AG09319 (cell line): ENCODE data around the gene CTIF.
A peak's percentile ranks its signal among the peaks of the same experiment; 100 is the strongest.

Experiments used
- DNase-seq: peaks from one replicate; pipeline ENCODE4 v3.0.0-alpha.2; 2010; ENCODE audit warnings: low read depth; ENCODE audit errors: extremely low read depth
- TF ChIP-seq, protein P1 (sequence below): IDR thresholded peaks from 2 replicates; pipeline ENCODE4 v1.5.1; 2011; ENCODE audit warnings: low read depth, mild to moderate bottlenecking, inconsistent platforms, low read length, moderate library complexity

Gene CTIF

DNA sequence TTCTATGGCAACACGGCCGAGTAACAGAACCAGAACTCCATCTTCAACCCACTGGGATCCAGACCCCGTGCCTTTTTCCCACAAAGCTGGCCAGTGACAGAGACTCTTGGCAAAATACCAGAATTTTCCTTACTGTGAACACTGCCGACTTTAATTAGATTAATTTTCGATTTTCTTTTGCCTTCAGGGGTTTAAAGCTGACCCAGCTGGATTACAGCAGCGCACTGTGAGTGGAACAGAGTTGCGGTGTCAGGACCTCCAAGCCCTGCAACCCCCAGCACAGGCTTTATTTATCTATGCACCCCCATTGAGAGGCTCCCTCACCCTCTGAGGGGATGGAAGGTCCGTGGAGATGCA lies 36.4 kb downstream of the CTIF start:
- no peak for DNase-seq
- TF ChIP-seq, protein P1, sequence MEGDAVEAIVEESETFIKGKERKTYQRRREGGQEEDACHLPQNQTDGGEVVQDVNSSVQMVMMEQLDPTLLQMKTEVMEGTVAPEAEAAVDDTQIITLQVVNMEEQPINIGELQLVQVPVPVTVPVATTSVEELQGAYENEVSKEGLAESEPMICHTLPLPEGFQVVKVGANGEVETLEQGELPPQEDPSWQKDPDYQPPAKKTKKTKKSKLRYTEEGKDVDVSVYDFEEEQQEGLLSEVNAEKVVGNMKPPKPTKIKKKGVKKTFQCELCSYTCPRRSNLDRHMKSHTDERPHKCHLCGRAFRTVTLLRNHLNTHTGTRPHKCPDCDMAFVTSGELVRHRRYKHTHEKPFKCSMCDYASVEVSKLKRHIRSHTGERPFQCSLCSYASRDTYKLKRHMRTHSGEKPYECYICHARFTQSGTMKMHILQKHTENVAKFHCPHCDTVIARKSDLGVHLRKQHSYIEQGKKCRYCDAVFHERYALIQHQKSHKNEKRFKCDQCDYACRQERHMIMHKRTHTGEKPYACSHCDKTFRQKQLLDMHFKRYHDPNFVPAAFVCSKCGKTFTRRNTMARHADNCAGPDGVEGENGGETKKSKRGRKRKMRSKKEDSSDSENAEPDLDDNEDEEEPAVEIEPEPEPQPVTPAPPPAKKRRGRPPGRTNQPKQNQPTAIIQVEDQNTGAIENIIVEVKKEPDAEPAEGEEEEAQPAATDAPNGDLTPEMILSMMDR = no peak

DNA sequence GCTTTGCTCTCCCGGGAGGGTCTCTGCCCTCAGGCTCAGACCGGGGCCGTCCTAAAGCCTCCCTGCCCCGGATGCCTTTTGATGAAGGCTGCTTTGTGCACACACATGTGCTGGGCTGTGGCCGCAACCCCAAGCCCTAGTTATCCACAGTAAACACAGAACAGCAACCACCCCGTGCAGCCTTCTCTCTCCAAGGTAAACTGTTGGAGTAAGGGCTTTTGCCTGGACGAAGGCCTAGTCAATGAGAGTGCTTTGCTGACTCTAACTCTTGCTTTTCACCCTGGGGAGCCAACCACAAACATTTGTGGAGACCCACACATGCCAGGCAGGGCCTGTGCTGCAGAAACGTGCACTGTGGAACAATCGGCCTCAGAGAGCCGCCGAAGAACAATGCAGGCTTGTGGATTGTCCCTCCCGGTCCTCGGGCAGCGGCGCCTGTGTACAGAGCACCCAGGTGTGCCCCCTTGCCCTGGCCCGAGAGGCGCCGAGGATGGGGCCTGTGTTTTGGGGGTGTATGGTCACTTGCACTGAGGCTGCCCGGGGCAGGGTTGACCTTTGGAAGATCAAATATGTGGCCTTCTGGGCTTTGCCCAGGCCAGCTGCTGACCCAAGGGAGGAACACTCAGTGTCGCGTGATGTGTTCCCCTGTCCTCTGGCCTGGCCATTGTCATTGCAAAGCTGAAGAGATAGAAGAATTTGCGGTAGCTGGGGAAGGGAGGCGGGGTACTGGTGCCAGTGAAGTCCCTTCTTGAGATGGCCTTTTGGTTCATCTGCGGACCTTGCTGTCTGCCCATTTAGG lies 37.0 kb downstream of the CTIF start:
- TF ChIP-seq, protein P1 = no peak
- no peak for DNase-seq

DNA sequence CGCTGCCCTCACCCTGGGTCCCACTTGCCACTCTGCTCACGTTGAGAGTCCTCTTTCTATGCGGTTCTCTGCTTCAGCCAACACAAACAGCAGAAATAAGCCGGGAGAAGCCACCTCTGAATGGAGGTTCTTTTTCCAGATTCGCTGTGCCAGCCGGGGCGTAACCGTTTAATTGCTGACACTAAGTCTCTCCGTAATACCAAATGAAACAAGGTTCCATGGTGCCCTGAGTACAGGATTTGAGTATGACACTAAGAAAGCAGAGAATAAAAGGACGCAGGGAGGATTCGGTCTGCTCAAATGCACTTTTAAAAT lies 37.6 kb downstream of the CTIF start:
- DNase-seq = no peak
- TF ChIP-seq, protein P1 = no peak

DNA sequence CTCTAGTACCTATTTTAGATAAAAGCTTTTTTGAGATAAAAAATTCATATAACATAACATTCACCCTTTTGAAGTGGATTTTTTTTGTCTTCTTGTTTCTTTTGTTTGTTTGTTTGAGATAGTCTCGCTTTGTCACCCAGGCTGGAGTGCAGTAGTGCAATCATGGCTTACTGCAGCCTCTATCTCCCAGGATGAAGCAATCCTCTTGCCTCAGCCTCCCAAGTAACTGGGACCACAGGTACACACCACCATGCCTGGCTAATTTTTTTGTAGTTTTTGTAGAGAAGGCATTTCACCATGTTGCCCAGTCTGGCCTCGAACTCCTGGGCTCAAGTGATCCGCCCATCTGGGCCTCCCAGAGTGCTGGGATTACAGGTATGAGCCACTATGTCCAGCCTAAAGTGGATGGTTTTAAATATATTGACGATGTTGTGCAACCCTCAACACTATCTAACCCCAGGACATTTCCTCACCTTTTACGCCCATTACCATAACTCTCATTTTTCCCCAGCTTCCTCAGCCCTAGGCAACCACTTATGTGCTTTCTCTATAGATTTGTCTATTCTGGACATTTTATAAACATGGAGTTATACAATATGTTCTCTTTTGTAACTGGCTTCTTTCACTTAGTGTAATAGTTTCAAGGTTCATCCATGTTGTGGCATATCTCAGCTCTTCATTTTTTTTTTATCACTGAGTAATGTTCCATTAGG lies 38.8 kb downstream of the CTIF start:
- no peak for DNase-seq
- TF ChIP-seq, protein P1 = no peak

DNA sequence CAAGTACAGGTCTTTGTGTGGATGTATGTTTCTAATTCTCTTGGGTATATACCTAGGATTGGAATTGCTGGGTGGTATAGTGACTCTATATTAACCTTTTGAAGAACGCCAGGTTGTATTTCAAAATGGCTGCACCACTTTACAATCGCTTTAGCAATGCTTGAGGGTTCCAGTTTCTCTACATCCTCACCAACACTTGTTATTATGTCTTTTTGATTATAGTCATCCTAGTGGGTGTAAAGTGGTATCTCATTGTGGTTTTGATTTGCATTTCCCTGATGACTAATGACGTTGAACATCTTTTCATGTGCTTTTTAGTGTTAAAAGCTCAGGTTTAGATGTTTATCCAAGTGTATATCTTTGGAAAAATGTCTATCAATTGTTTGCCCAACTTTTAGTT lies 39.5 kb downstream of the CTIF start:
- TF ChIP-seq, protein P1 = no peak
- DNase-seq = no peak

DNA sequence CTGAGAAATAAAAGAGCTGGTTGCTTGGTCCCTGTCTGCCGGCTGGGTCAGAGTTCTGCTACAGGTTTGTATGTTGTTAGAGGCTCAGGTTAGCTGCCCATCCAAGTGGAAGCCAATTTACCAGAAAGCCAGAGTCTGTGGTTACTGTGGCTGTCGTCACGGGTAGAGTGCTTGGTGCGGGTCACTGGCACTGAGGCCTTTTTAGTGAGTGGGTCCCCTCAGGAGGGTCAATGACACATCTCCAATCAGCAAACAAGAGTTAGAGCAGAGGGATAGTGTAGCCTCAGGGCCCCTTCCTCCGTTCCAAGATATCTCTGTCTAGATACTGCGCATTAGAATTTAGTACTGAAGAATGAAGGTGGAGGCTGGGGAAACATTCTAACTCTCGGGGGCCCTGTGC lies 41.2 kb downstream of the CTIF start:
- no peak for DNase-seq
- TF ChIP-seq, protein P1 = no peak

DNA sequence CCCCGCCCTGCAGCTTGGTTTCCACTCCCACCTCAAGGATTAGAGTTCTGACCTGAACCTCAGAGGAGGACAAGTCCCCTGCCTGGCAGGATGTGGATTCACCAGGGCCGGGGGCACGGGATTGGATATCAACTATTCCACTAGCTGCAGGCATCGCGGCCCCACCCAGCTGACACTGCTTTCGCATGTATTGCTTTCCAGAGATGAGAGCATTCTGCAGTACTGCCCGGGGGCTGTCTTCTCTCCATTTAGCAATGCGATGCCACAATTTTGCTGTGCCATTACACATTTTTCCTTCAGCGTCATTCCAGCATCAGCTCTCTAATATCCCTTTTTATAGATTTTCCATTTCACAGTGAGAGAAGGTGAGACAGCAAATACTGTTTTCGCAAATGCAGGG lies 42.0 kb downstream of the CTIF start:
- DNase-seq = peak; percentile 12
- TF ChIP-seq, protein P1 = no peak
